Psoas muscle (tissue), 8 donors: ENCODE data around the gene RHOA. TPM values are rescaled to one million over a fixed set of nuclear protein-coding genes. Genes with fewer than 3 reads are reported as not detected.
"Not testable (repeated sequence)": the region's sequence is repeated elsewhere in the genome, so short reads cannot be mapped to it uniquely, and the experiment has no call there.

Source experiments
- ATAC-seq, 4 donors: fragments of 200-7000 bp; cut with Tn5 transposase; one replicate each; pipeline ENCODE4 v1.9.1; 2020; ENCODE audit warnings: moderate library complexity in 3 of 4, mild to moderate bottlenecking in 2 of 4
- DNase-seq, 2 donors: peaks; one replicate each; pipeline ENCODE4 v3.0.0-alpha.2; 2020
- H3K27ac ChIP-seq: fragments of 200-600 bp; one replicate; pipeline ENCODE4 v1.8.0; 2022
- H3K27me3 ChIP-seq, 3 donors: fragments of 200-600 bp in 1 of 3; one replicate each; pipeline versions ENCODE4 v1.6.1 to v1.8.0; 2013 to 2022; ENCODE audit warnings: low read length in 2 of 3, mild to moderate bottlenecking in 2 of 3, moderate library complexity in 1 of 3; ENCODE audit not compliant: insufficient read depth in 3 of 3
- H3K36me3 ChIP-seq, 2 donors: fragments of 200-600 bp in 1 of 2; one replicate each; pipeline versions ENCODE4 v1.6.1 to v1.8.0; 2013 to 2022; ENCODE audit warnings: low read depth in 1 of 2, mild to moderate bottlenecking in 1 of 2, moderate library complexity in 1 of 2; ENCODE audit not compliant: insufficient read depth in 1 of 2
- H3K4me1 ChIP-seq: fragments of 200-600 bp; one replicate; pipeline ENCODE4 v1.8.0; 2022
- H3K4me3 ChIP-seq: fragments of 200-600 bp; one replicate; pipeline ENCODE4 v1.8.0; 2022; ENCODE audit warnings: mild to moderate bottlenecking
- H3K9me3 ChIP-seq: fragments of 200-600 bp; one replicate; pipeline ENCODE4 v1.8.0; 2022
- CTCF ChIP-seq: fragments of 200-600 bp; IDR thresholded peaks from one replicate; pipeline ENCODE4 v1.8.0; 2022; ENCODE audit warnings: antibody characterized with exemption
- WGBS, 3 donors: extraction: QIAGEN DNeasy Blood & Tissue Kit; methylation state at CpG; one replicate each; pipeline versions ENCODE4 v1.1.6 to v1.1.7; 2013; 5-methylcytosine and 5-hydroxymethylcytosine counted together
- intact Hi-C, 2 donors: fragments of 100-400 bp; cut with DNase I; formaldehyde crosslinking; loops; one replicate each; pipeline versions ENCODE4 v1.11.0 to v1.14.2; 2022
- polyA plus RNA-seq, 3 donors: library from polyadenylated mRNA; stranded (reverse); fragments of 200-250 nt; gene quantifications; one replicate each; pipeline ENCODE4 v1.2.3, GENCODE V29; 2013
- total RNA-seq, 4 donors: library from RNA; stranded (reverse); fragmentation: NEBNext Ultra II Directional in 2 of 4; extraction: Animal tissue kit (Norgen Biotek cat#: 25700) in 2 of 4; gene quantifications; one replicate each; pipeline versions ENCODE4 v1.2.1 to v1.2.4, GENCODE V29; 2021 to 2023
- donor health status: healthy with polysubstance abuse.
- donor health status: DM: no; HTN: no; CAD: no; lungs with moderate emphysema.
- donor health status: Bipolar disorder and iron deficiency.
- donor health status: healthy.
- donor health status: DM: yes; HTN: yes; CAD: no.
- donor health status: DM: no; HTN: no; CAD: no.
- donor health status: DM: no; HTN: no; CAD: no.
- donor health status: DM: yes; HTN: yes; CAD: no.

RHOA gene
- total and polyA plus RNA-seq, 7 donors = 179 to 341 (median 281) TPM

DNA sequence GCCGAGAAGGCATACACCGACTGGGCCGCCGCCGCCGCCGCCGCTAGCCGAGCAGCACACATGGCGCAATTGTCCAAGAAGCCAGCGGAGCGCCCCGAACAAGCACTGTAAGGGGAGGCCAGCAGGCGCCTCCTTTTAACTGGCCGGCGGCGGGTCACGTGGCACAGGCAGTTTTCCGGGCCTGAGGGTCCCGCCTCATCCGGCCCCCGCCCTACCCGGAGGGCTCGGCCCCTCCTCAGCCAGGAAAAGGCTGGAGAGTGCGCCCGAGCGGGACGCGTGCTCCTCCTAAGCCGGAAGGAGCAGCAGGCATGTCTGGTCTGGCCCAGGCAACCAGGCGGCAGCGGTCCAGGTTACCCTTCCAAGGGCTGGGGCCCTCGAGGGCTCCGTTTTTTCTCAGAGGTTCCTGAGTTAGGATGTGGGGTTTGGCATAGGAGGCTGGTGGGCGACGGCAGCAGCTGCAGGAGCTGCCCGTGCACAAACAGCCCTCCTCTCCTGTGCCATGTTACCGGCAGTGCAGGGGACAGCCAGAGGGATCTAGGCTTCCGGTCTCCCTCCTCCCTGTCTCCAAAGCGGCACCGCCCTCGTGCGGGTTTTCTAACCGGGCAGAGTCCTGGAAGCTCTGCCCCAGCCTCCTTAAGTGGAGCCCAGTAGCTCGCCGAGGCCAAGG lies 53.4 kb downstream of the RHOA start, which contains the start of gene GPX1:
Gene GPX1 (minus strand): TSS at position 137 of the 667 bp plus-strand sequence. CDS start 75 bp downstream, at position 62.
- peak; percentile 96 to 97 for DNase-seq
- Histone ChIP-seq H3K27me3 (no peaks in the 10 kb centered on the region), H3K9me3 (no peaks in the 10 kb centered on the region), H3K4me3 (peak within 1 kb of the TSS; percentile 76), H3K27ac (peak within 1 kb of the TSS; percentile 90), H3K4me1 (peaks cover 14% of the 10 kb centered on the region), H3K36me3 (peaks cover 12 to 60% of the 10 kb centered on the region in 2 donors)
- peak; percentile 88 to 91 (median 89) for ATAC-seq
- 2 to 5% (median 3%) methylated on average over 33 to 45 of the region's 46 CpGs for WGBS, 3 donors
- intact Hi-C loops = loop anchor here in 1 of 2 donors (2.0 kb wide), 2 partner anchors 16 to 52 kb away; partner anchors contain the start of gene RHOA
- no peak for TF ChIP-seq CTCF

DNA sequence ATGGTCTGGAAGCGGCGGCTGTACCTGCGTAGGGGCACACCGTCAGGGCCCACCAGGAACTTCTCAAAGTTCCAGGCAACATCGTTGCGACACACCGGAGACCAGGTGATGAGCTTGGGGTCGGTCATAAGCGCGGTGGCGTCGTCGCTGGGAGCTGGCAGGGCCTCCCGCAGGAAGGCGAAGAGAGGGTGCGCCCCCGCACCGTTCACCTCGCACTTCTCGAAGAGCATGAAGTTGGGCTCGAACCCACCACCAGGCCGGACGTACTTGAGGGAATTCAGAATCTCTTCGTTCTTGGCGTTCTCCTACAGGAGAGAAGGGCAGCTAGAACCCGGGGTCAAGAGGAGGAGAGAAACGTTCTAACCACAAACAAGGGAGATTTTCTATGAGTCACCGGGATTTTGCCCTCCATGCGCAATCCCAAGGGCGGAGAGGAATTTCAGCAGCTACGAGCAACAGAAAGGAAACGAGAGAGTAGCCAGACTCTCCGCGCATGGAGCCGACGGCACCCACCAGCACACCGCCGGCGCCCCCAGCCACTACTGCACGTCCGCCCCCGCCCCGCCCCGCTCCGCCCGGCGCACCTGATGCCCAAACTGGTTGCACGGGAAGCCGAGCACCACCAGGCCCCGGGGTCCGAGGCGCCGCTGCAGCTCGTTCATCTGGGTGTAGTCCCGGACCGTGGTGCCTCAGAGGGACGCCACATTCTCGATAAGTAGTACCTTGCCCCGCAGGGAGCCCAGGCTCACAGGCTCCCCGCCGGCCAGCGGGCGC lies 54.1 kb downstream of the RHOA start:
- not testable (repeated sequence) for H3K9me3 ChIP-seq, H3K27me3 ChIP-seq
- peak overlapping the region; percentile 76 for H3K4me3 ChIP-seq
- peaks cover 12 to 54% of the 10 kb centered on the region in 2 donors for H3K36me3 ChIP-seq
- intact Hi-C loops = loop anchor here in 1 of 2 donors (2.0 kb wide), 2 partner anchors 17 to 53 kb away; partner anchors contain the start of gene RHOA
- peak; percentile 62 to 73 for DNase-seq
- peaks cover 14% of the 10 kb centered on the region for H3K4me1 ChIP-seq
- peak overlapping the region; percentile 90 for H3K27ac ChIP-seq
- peak; percentile 44 to 62 (median 51) for ATAC-seq
- 4 to 6% (median 5%) methylated on average over 59 to 63 of the region's 63 CpGs for WGBS, 3 donors

DNA sequence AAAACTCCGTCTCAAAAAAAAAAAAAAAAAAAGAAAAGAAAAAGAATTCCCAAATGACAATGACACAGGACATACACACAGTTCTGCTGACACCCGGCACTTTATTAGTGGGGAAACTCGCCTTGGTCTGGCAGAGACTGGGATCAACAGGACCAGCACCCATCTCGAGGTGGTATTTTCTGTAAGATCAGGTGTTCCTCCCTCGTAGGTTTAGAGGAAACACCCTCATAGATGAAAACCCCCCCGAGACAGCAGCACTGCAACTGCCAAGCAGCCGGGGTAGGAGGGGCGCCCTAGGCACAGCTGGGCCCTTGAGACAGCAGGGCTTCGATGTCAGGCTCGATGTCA lies 54.7 kb downstream of the RHOA start:
- intact Hi-C loops, ATAC-seq, DNase-seq, H3K27me3 ChIP-seq, H3K9me3 ChIP-seq: not testable (repeated sequence)
- Histone ChIP-seq H3K27ac (peak overlapping the region; percentile 90), H3K4me3 (peak overlapping the region; percentile 76), H3K4me1 (peaks cover 14% of the 10 kb centered on the region), H3K36me3 (peaks cover 12 to 49% of the 10 kb centered on the region in 2 donors)
- 29 to 41% (median 32%) methylated on average over 6 to 10 of the region's 10 CpGs for WGBS, 3 donors

- Histone ChIP-seq H3K9me3 (no peaks in the 10 kb centered on the region), H3K4me1 (peaks cover 7% of the 10 kb centered on the region), H3K27ac (no peak overlapping the region), H3K4me3 (no peak overlapping the region), H3K36me3 (peaks cover 4 to 16% of the 10 kb centered on the region in 2 donors), H3K27me3 (no peaks in the 10 kb centered on the region)
- ATAC-seq (no peak), DNase-seq (no peak)
- no peak for TF ChIP-seq CTCF
- 87 to 96% (median 89%) methylated on average over 5 of the region's 5 CpGs for WGBS, 3 donors
- intact Hi-C loops = no loop called here
These were observed 58.8 kb downstream of the RHOA start for GRCh38 chr3:49352890-49353421.

DNA sequence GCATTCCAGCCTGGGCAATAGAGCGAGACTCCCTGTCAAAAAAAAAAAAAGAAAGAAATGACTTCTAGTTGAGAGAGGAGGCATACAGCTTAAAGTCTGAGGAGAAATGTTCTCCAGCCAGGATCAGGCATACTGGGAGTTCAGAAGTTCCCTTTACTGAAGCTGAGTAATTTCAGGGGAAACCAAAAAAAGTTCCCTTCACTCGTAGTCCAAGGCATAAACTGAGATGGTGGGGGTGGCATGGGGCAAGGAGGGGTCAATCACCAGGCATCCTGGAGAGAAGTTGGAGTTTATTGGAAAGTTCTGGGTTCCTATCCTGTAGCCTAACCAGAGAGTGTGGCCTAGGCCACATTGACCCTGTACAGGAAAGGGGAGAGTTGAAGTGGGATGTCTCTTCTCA lies 59.5 kb downstream of the RHOA start:
- Histone ChIP-seq H3K27ac (peak overlapping the region; percentile 50), H3K9me3 (no peaks in the 10 kb centered on the region), H3K36me3 (peaks cover 4 to 16% of the 10 kb centered on the region in 2 donors), H3K27me3 (no peaks in the 10 kb centered on the region), H3K4me3 (no peak overlapping the region), H3K4me1 (peaks cover 7% of the 10 kb centered on the region)
- 80 to 90% (median 83%) methylated on average over 2 of the region's 2 CpGs for WGBS, 3 donors
- intact Hi-C loops = no loop called here
- TF ChIP-seq CTCF = no peak
- DNase-seq (no peak), ATAC-seq (no peak)
